A549 (cell line): ENCODE measurements around the gene TBC1D14.

Source experiments
- BHLHE40 ChIP-seq: IDR thresholded peaks from 2 replicates; pipeline ENCODE4 v1.6.1; 2012; ENCODE audit warnings: low read depth, low read length, inconsistent platforms
- CBX2 ChIP-seq: fragments of 200-600 bp; sonication (generic); IDR thresholded peaks from 2 replicates; pipeline ENCODE4 v1.6.1; 2016; ENCODE audit warnings: low read depth, mild to moderate bottlenecking, borderline replicate concordance
- CHD2 ChIP-seq: fragments of 150-350 bp; IDR thresholded peaks from 2 replicates; pipeline ENCODE4 v1.6.1; 2014; ENCODE audit warnings: low read length; ENCODE audit not compliant: partially characterized antibody
- CTCF ChIP-seq: fragments of >200 bp; sonication (Bioruptor Twin); formaldehyde crosslinking; IDR thresholded peaks from 3 replicates; pipeline ENCODE4 v1.5.1; 2016
- EP300 ChIP-seq, 2 experiments: fragments of >200 bp; sonication (Bioruptor Twin); formaldehyde crosslinking; IDR thresholded peaks; 2 replicates in 1 of 2; 3 replicates in 1 of 2; pipeline ENCODE4 v1.6.1; 2016 to 2017
- NFE2L2 ChIP-seq: fragments of 150-350 bp; conservative IDR thresholded peaks from 2 replicates; pipeline ENCODE4 v1.6.1; 2014; ENCODE audit warnings: low read length
- POLR2A ChIP-seq: IDR thresholded peaks from 2 replicates; pipeline ENCODE4 v1.6.1; 2012; ENCODE audit warnings: mild to moderate bottlenecking, low read length
- RAD21 ChIP-seq, 2 experiments: fragments of >200 bp in 1 of 2; sonication (Bioruptor Twin) in 1 of 2; formaldehyde crosslinking in 1 of 2; IDR thresholded peaks in 1 of 2; conservative IDR thresholded peaks in 1 of 2; 2 replicates in 1 of 2; 3 replicates in 1 of 2; pipeline ENCODE4 v1.6.1; 2012 to 2018; ENCODE audit warnings: inconsistent platforms in 1 of 2
- RCOR1 ChIP-seq: fragments of 150-350 bp; IDR thresholded peaks from 2 replicates; pipeline ENCODE4 v1.6.1; 2014; ENCODE audit warnings: antibody characterized with exemption, low read length, low read depth

- TF ChIP-seq CHD2 (no peak), CTCF (no peak), POLR2A (no peak), BHLHE40 (no peak), NFE2L2 (no peak), EP300 (IDR thresholded peaks at IDR 0.05) (no peak), RCOR1 (no peak), CBX2 (no peak), RAD21 (conservative IDR thresholded peaks at IDR 0.05 in 1 of 2, IDR thresholded peaks at IDR 0.05 in 1 of 2) (no peak)
Measured at GRCh38 chr4:6944301-6945051, 34.9 kb downstream of the TBC1D14 start.
